Measurements from ENCODE around the gene IGF2.

GRCh38 chr11:2100361-2101170 is 38.6 kb downstream of the IGF2 start:
- TF ChIP-seq CTCF (IDR thresholded peaks at IDR 0.05) = no peak
- no peak for TF ChIP-seq ZFX (IDR thresholded peaks at IDR 0.05; ENCODE audit: borderline replicate concordance)

Measured in 22Rv1 (cell line).